Mesothelial cell of epicardium (in vitro differentiated cells): ENCODE measurements around the gene NFATC2. TPM values are rescaled to one million over a fixed set of nuclear protein-coding genes. Genes with fewer than 3 reads are reported as not detected.
A peak's percentile ranks its signal among the peaks of the same experiment; 100 is the strongest.

Experiments used
- DNase-seq, 2 experiments: peaks; one replicate each; pipeline ENCODE4 v3.0.0; 2021; ENCODE audit warnings: low spot score in 2 of 2; ENCODE audit not compliant: unreplicated experiment in 2 of 2
- H3K27ac Mint-ChIP-seq: 2 replicates; pipeline ENCODE4 v1.8.0; 2021; ENCODE audit warnings: mixed read lengths
- H3K27me3 Mint-ChIP-seq: 2 replicates; pipeline ENCODE4 v1.8.0; 2021; ENCODE audit warnings: low read depth, mixed read lengths
- H3K36me3 Mint-ChIP-seq: 2 replicates; pipeline ENCODE4 v1.8.0; 2021; ENCODE audit warnings: mixed read lengths
- H3K4me1 Mint-ChIP-seq: 2 replicates; pipeline ENCODE4 v1.8.0; 2021; ENCODE audit warnings: mixed read lengths
- H3K4me3 Mint-ChIP-seq: 2 replicates; pipeline ENCODE4 v1.8.0; 2021; ENCODE audit warnings: mild to moderate bottlenecking, moderate library complexity, mixed read lengths
- H3K9me3 Mint-ChIP-seq: 2 replicates; pipeline ENCODE4 v1.8.0; 2021; ENCODE audit warnings: mixed read lengths
- total RNA-seq: library from RNA; stranded (reverse); gene quantifications from 3 replicates; pipeline ENCODE4 v1.2.1, GENCODE V29; 2021
- TF ChIP-seq, protein P1 (sequence below): fragments of 200-600 bp; sonication (generic); IDR thresholded peaks from one replicate; pipeline ENCODE4 v1.5.0; 2021; ENCODE audit warnings: antibody characterized with exemption; ENCODE audit not compliant: unreplicated experiment

NFATC2 gene
- total RNA-seq, 1 donor from 2014 or later: 14.0 TPM

DNA sequence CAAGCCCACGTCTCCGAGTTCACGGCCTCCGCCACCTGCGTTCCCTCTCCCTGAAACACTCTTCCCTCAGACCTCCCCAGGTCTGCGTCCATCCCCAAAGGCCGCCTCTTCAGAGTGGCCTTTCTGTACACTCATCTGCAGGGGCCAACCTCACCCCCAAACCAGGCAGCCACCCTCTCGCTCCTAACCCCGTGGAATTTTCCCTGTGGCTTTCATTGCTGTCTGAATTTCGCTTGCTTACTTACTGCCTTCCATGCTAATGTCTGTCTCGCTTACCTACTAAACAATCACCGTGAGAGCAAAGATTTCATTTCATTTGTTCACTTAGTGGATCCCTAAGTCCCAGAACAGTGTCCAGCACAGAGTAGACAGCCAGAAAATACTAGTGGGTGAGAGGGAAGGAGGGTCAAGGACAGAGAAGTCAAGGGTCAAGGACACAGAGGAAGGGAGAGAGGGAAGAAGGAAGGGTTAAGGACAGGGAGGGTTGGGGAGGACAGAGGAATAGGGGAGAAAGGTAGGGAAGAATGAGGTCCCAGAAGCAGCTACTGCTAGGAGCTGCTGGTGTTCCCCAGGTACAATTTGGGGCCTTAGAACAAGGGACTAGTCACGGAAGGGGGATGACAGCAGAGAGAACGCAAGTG, 114.7 kb downstream of the NFATC2 start:
- Mint-ChIP-seq H3K4me1 (peaks cover 50% of the 10 kb centered on the region), H3K4me3 (peak overlapping the region; percentile 3), H3K9me3 (no peaks in the 10 kb centered on the region), H3K36me3 (peaks cover 3% of the 10 kb centered on the region), H3K27me3 (no peaks in the 10 kb centered on the region), H3K27ac (peak overlapping the region; percentile 81)
- TF ChIP-seq, protein P1, sequence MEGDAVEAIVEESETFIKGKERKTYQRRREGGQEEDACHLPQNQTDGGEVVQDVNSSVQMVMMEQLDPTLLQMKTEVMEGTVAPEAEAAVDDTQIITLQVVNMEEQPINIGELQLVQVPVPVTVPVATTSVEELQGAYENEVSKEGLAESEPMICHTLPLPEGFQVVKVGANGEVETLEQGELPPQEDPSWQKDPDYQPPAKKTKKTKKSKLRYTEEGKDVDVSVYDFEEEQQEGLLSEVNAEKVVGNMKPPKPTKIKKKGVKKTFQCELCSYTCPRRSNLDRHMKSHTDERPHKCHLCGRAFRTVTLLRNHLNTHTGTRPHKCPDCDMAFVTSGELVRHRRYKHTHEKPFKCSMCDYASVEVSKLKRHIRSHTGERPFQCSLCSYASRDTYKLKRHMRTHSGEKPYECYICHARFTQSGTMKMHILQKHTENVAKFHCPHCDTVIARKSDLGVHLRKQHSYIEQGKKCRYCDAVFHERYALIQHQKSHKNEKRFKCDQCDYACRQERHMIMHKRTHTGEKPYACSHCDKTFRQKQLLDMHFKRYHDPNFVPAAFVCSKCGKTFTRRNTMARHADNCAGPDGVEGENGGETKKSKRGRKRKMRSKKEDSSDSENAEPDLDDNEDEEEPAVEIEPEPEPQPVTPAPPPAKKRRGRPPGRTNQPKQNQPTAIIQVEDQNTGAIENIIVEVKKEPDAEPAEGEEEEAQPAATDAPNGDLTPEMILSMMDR: no peak
- DNase-seq: no peak

GRCh38 chr20:51426718-51427650, 115.5 kb downstream of the NFATC2 start:
- peak overlapping the region; percentile 81 for H3K27ac Mint-ChIP-seq
- TF ChIP-seq, protein P1: no peak

DNA sequence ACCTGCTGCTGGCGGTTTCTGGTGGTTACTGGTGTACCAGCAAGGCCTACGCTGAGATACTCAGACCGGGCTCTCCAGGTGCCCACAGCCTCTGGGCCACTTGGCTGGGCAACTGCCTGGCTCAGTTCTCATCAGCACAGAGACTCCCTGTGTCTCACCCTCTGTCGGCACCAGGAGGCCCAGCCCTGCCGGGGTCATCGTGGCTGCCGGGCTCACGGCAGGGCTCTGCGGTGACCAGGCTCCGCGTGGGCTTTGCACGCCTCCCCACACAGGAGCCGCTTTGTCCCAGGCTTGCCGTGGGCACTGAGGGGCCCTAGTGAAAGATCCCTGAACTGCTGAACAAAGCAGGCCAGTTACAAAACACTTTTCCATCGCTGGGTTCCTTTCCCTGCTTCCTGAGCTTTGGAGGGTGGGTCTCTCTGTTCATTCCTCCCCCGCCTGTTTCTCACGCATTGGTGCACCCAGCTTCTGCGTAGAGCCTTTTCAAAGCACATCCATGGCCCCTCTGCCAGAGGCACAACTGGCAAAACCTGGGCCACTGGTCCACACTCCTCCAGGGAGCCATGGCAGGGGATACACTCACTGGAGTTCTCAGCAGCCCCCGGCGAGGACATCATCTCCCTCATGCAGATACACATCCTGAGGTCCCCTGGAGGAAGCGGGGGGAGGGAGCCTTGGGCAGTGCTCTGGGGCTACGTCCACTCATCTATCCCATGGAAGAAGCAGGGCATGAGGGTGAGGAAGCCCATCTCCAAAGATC, 117.0 kb downstream of the NFATC2 start:
- Mint-ChIP-seq H3K27me3 (no peaks in the 10 kb centered on the region), H3K9me3 (no peaks in the 10 kb centered on the region), H3K4me3 (no peak overlapping the region), H3K27ac (peak overlapping the region; percentile 36), H3K36me3 (no peaks in the 10 kb centered on the region), H3K4me1 (peaks cover 50% of the 10 kb centered on the region)
- DNase-seq: no peak
- TF ChIP-seq, protein P1: no peak

More at GRCh38 chr20:51426718-51427650, 115.5 kb downstream of the NFATC2 start:
- Mint-ChIP-seq H3K4me3 (no peak overlapping the region), H3K36me3 (no peaks in the 10 kb centered on the region), H3K27me3 (no peaks in the 10 kb centered on the region), H3K9me3 (no peaks in the 10 kb centered on the region), H3K4me1 (peaks cover 50% of the 10 kb centered on the region)
- DNase-seq: no peak

DNA sequence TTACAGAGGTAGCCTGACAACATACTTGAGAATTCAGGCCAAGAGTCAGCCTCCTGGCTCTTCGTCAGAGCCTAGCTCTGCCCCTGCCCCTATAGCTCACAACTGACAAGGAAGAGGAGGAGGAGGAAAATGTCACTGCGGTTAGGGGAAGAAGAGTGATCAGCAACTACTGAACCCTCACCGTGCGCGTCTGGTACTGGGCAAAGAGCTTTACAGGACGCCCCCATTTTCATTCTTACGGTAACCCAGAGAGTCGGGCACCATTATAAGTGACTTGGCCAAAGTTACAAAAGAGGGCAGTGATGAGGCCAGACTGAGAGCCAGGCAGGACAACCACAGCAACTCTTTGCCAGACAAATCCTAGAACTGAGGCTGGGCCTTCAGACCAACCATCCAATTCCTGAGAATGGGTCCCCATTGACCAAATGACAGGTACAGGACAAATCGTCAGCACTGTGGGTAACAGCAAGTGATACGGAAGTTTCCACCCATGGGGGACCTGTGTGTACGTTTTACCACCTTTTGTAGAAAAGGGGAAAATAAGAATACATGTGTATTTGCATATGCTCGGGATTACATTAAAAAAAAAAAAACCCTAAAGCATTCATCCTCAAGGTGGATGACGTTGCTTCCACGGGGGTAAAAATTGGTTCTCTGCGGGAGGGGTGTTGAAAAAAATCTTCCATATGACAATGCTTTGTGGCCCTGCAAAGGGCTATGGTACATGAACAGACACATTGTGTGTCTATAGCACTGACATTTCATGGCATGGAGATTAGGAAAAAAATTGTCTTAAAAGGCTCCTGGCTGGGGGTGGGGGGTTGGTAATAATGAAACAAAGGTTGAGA, 118.0 kb downstream of the NFATC2 start:
- DNase-seq: no peak
- no peaks in the 10 kb centered on the region for H3K36me3 Mint-ChIP-seq
- no peaks in the 10 kb centered on the region for H3K27me3 Mint-ChIP-seq
- H3K4me1 Mint-ChIP-seq: peaks cover 50% of the 10 kb centered on the region
- H3K4me3 Mint-ChIP-seq: no peak overlapping the region
- TF ChIP-seq, protein P1: no peak
- H3K9me3 Mint-ChIP-seq: no peaks in the 10 kb centered on the region
- peak overlapping the region; percentile 86 for H3K27ac Mint-ChIP-seq

- Mint-ChIP-seq H3K27ac (peak overlapping the region; percentile 86), H3K27me3 (no peaks in the 10 kb centered on the region), H3K36me3 (no peaks in the 10 kb centered on the region), H3K4me3 (no peak overlapping the region), H3K9me3 (no peaks in the 10 kb centered on the region), H3K4me1 (peaks cover 45% of the 10 kb centered on the region)
- TF ChIP-seq, protein P1: no peak
- no peak for DNase-seq
These were observed 118.7 kb downstream of the NFATC2 start for GRCh38 chr20:51423810-51424209.
